ENCODE data around the gene PIGV.

GRCh38 chr1:26768755-26769154 lies 19.0 kb upstream of the PIGV start:
- TF ChIP-seq CTCF (conservative IDR thresholded peaks at IDR 0.05; ENCODE audit: low read length) (no peak), EZH2phosphoT487 (IDR thresholded peaks at IDR 0.05; ENCODE audit: borderline replicate concordance, low read depth, low read length) (no peak)
